ENCODE measurements around the gene KRTAP10-7. TPM values are rescaled to one million over a fixed set of nuclear protein-coding genes. Genes with fewer than 3 reads are reported as not detected.
"Not testable (repeated sequence)": the region's sequence is repeated elsewhere in the genome, so short reads cannot be mapped to it uniquely, and the experiment has no call there.

Gene KRTAP10-7
- total and polyA plus RNA-seq, 2 experiments from 2014 or later, result not detected

DNA sequence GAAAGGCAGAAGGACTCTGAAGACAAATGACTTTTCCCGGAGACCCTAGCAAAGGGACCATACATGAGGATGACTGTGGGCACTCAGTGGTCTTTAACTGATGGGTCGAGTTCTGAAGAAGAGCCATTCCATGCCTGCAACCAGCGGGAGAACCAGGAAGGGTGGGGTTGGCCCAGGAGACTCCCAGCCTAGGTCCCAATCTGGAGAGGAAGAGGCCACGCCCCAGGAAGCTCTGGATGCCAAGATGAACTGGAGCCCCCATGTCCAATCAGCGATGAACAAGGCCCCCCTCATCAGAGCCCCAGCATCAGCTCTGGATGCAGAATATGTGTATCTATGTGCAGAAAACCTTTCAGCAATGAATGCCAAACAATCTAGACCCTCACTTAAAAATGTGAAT, 40.4 kb downstream of the KRTAP10-7 start:
- in situ Hi-C loops (cut with MboI), result no loop called here
- Histone ChIP-seq H4K20me1 (ENCODE audit: insufficient read depth) (no peaks in the 10 kb centered on the region), H3K4me2 (ENCODE audit: unreplicated experiment) (no peak overlapping the region), H3K9ac (no peak overlapping the region), H3K27ac (no peak overlapping the region), H3K9me2 (ENCODE audit: insufficient read depth) (no peaks in the 10 kb centered on the region), H3K4me1 (ENCODE audit: insufficient read depth) (no peaks in the 10 kb centered on the region), H3K4me3 (no peak overlapping the region), H3K36me3 (ENCODE audit: low read depth) (no peaks in the 10 kb centered on the region), H3K9me3 (ENCODE audit: low read depth) (no peaks in the 10 kb centered on the region), H3K27me3 (replicated peaks; ENCODE audit: insufficient read depth) (no peaks in the 10 kb centered on the region), H3F3A (ENCODE audit: insufficient read depth) (no peaks in the 10 kb centered on the region), H3K79me2 (ENCODE audit: insufficient read depth) (no peaks in the 10 kb centered on the region), H2AFZ (no peak overlapping the region)
- whole genome bisulfite sequencing, 2 experiments (ENCODE audit: low coverage in 1 of 2, low lambda C conversion rate in 2 of 2, missing lambda C conversion rate in 2 of 2), result 26 to 27% methylated on average over 5 of the region's 5 CpGs
- no peak for TF ChIP-seq EZH2 (IDR thresholded peaks at IDR 0.05; ENCODE audit: insufficient read depth, poor library complexity, severe bottlenecking)
- no peak for TF ChIP-seq EZH2phosphoT487 (IDR thresholded peaks at IDR 0.05; ENCODE audit: insufficient read depth, low read depth)
- DNase-seq, result no peak

DNA sequence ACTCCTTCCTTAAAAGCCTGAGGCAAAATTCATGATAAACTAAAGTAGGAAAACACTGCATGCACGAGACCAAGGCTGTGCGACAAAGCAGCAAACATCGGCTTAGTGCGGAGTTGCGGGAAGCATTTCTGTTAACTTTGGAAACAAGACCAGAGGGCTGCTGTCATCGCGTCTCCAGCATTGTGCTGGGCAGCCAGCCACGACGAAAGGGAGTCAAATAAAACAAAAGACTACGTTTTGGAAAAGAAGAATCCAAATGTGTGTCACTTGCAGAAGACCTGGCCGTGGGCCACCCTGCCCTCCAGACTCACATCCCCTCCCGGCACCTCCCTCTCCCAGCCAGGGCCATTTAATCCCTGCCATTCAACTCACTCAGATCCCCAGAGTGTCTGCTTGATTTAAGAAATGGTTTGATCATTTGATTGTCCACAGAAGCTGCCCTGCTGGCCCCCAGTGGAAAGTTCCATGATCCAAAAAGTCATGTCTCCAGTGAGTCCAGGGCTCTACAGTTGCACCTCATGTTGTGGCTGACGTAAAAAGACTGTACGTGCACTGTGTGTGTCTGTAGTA, 43.4 kb downstream of the KRTAP10-7 start:
- DNase-seq, result no peak
- H4K20me1 ChIP-seq (ENCODE audit: insufficient read depth), result no peaks in the 10 kb centered on the region
- no peaks in the 10 kb centered on the region for H3F3A ChIP-seq (ENCODE audit: insufficient read depth)
- no peak overlapping the region for H3K9ac ChIP-seq
- no peak overlapping the region for H3K4me2 ChIP-seq (ENCODE audit: unreplicated experiment)
- H3K4me3 ChIP-seq, result no peak overlapping the region
- TF ChIP-seq EZH2phosphoT487 (IDR thresholded peaks at IDR 0.05; ENCODE audit: insufficient read depth, low read depth) (no peak), EZH2 (IDR thresholded peaks at IDR 0.05; ENCODE audit: insufficient read depth, poor library complexity, severe bottlenecking) (no peak)
- no peaks in the 10 kb centered on the region for H3K79me2 ChIP-seq (ENCODE audit: insufficient read depth)
- 36 to 38% methylated on average over 14 of the region's 14 CpGs for WGBS, 2 experiments (ENCODE audit: low coverage in 1 of 2, low lambda C conversion rate in 2 of 2, missing lambda C conversion rate in 2 of 2)
- H3K27me3 ChIP-seq (replicated peaks; ENCODE audit: insufficient read depth), result peaks cover 4% of the 10 kb centered on the region; the same call in 1 of the 2 replicates
- H3K9me2 ChIP-seq (ENCODE audit: insufficient read depth), result no peaks in the 10 kb centered on the region
- H3K4me1 ChIP-seq (ENCODE audit: insufficient read depth), result no peaks in the 10 kb centered on the region
- in situ Hi-C loops (cut with MboI), result no loop called here
- no peak overlapping the region for H3K27ac ChIP-seq
- H3K36me3 ChIP-seq (ENCODE audit: low read depth), result no peaks in the 10 kb centered on the region
- H2AFZ ChIP-seq, result no peak overlapping the region
- no peaks in the 10 kb centered on the region for H3K9me3 ChIP-seq (ENCODE audit: low read depth)

DNA sequence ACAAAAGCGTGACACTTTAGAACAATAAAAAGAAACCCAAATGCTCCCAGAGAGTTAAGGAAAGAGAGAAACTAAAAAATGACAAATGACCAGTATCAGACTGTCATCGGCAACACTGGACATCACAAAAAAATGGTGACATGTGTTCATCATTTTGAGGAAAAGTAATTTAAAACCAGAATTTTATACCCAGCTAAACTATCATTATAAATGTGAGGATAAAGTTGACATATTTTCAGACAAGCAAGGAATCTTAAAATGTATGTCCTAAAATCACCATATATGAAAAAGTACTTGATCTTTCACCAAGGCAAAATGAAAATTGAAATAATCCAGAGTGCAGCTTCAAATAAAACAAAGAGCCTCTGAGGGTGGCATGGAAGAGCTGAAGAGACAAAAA, 44.5 kb downstream of the KRTAP10-7 start:
- H3K4me2 ChIP-seq (ENCODE audit: unreplicated experiment), result no peak overlapping the region
- DNase-seq, result no peak
- H3K27ac ChIP-seq, result no peak overlapping the region
- no peak overlapping the region for H3K9ac ChIP-seq
- no peaks in the 10 kb centered on the region for H4K20me1 ChIP-seq (ENCODE audit: insufficient read depth)
- H3K9me2 ChIP-seq (ENCODE audit: insufficient read depth), result no peaks in the 10 kb centered on the region
- in situ Hi-C loops (cut with MboI), result no loop called here
- H2AFZ ChIP-seq, result no peak overlapping the region
- H3K36me3 ChIP-seq (ENCODE audit: low read depth), result no peaks in the 10 kb centered on the region
- WGBS, 2 experiments (ENCODE audit: low coverage in 1 of 2, low lambda C conversion rate in 2 of 2, missing lambda C conversion rate in 2 of 2), result 5 to 11% methylated on average over 2 of the region's 2 CpGs
- no peak for TF ChIP-seq EZH2phosphoT487 (IDR thresholded peaks at IDR 0.05; ENCODE audit: insufficient read depth, low read depth)
- no peak for TF ChIP-seq EZH2 (IDR thresholded peaks at IDR 0.05; ENCODE audit: insufficient read depth, poor library complexity, severe bottlenecking)
- no peaks in the 10 kb centered on the region for H3K79me2 ChIP-seq (ENCODE audit: insufficient read depth)
- no peaks in the 10 kb centered on the region for H3K9me3 ChIP-seq (ENCODE audit: low read depth)
- no peaks in the 10 kb centered on the region for H3F3A ChIP-seq (ENCODE audit: insufficient read depth)
- H3K4me1 ChIP-seq (ENCODE audit: insufficient read depth), result no peaks in the 10 kb centered on the region
- no peak overlapping the region for H3K4me3 ChIP-seq
- peaks cover 4% of the 10 kb centered on the region; the same call in 1 of the 2 replicates for H3K27me3 ChIP-seq (replicated peaks; ENCODE audit: insufficient read depth)

DNA sequence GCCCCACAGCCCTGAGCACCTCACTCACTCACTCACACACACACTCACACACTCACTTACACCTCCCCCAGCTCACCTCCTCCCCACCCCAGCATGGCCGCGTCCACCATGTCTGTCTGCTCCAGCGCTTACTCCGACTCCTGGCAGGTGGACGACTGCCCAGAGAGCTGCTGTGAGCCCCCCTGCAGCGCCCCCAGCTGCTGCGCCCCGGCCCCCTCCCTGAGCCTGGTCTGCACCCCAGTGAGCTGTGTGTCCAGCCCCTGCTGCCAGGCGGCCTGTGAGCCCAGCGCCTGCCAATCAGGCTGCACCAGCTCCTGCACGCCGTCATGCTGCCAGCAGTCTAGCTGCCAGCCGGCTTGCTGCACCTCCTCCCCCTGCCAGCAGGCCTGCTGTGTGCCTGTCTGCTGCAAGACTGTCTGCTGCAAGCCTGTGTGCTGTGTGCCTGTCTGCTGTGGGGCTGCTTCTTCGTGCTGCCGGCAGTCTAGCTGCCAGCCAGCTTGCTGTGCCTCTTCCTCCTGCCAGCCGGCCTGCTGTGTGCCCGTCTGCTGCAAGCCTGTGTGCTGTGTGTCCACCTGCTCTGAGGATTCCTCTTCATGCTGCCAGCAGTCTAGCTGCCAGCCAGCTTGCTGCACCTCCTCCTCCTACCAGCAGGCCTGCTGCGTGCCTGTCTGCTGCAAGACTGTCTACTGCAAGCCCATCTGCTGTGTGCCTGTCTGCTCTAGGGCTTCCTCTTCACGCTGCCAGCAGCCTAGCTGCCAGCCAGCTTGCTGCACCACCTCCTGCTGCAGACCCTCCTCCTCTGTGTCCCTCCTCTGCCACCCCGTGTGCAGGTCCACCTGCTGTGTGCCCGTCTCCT, 46.2 kb downstream of the KRTAP10-7 start, which contains the start of gene KRTAP10-11:
Gene KRTAP10-11, plus strand, starts transcription at position 49 of the 856 bp plus-strand sequence. Its CDS starts 45 bp downstream, at position 94.
- H4K20me1 ChIP-seq (ENCODE audit: insufficient read depth); H3K27me3 ChIP-seq (replicated peaks; ENCODE audit: insufficient read depth); H3K9me3 ChIP-seq (ENCODE audit: low read depth); H3K4me2 ChIP-seq (ENCODE audit: unreplicated experiment); H3K9ac ChIP-seq; H3K79me2 ChIP-seq (ENCODE audit: insufficient read depth); H3K4me1 ChIP-seq (ENCODE audit: insufficient read depth); H2AFZ ChIP-seq; H3K9me2 ChIP-seq (ENCODE audit: insufficient read depth); H3K36me3 ChIP-seq (ENCODE audit: low read depth); in situ Hi-C loops (cut with MboI); H3K4me3 ChIP-seq; DNase-seq; H3F3A ChIP-seq (ENCODE audit: insufficient read depth); H3K27ac ChIP-seq: not testable (repeated sequence)
- WGBS, 2 experiments (ENCODE audit: low coverage in 1 of 2, low lambda C conversion rate in 2 of 2, missing lambda C conversion rate in 2 of 2), result 28 to 31% methylated on average over 13 to 18 of the region's 21 CpGs

All from GM23248 (cell line).